ENCODE measurements around the gene LIMS2.

DNA sequence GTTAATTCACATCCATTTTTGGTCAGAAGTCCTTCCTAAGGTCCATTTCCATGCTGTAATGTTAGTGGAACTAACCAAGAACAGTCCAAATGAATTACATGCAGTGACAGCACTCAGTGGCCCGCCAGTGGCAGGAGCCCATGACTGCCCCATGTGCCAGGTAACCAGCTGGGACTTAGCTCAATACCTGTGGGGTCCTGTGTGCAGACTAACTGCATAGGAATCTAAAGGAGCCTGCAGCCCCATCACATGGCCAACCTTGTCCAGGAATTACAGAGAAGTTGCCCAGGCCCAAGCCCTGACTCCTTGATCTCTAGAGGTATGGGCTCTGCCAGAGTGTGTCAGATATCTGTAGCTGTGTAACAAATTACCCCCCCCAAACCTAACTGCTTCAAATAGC, 64.8 kb downstream of the LIMS2 start:
- TF ChIP-seq, protein P1, sequence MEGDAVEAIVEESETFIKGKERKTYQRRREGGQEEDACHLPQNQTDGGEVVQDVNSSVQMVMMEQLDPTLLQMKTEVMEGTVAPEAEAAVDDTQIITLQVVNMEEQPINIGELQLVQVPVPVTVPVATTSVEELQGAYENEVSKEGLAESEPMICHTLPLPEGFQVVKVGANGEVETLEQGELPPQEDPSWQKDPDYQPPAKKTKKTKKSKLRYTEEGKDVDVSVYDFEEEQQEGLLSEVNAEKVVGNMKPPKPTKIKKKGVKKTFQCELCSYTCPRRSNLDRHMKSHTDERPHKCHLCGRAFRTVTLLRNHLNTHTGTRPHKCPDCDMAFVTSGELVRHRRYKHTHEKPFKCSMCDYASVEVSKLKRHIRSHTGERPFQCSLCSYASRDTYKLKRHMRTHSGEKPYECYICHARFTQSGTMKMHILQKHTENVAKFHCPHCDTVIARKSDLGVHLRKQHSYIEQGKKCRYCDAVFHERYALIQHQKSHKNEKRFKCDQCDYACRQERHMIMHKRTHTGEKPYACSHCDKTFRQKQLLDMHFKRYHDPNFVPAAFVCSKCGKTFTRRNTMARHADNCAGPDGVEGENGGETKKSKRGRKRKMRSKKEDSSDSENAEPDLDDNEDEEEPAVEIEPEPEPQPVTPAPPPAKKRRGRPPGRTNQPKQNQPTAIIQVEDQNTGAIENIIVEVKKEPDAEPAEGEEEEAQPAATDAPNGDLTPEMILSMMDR (IDR thresholded peaks at IDR 0.05), result no peak
- TF ChIP-seq POLR2A (IDR thresholded peaks at IDR 0.05), result no peak

Measured in right lobe of liver (tissue), 4 donors.